T-helper 22 cell (primary cell): ENCODE data around the gene TCERG1L.

Experiments used
- DNase-seq: peaks from one replicate; pipeline ENCODE4 v3.0.0-alpha.2; 2020; ENCODE audit warnings: low read depth

The TCERG1L gene

GRCh38 chr10:131067690-131068089, 243.8 kb downstream of the TCERG1L start:
- DNase-seq: no peak

- DNase-seq: no peak
Observed at GRCh38 chr10:131065673-131066305, 245.7 kb downstream of the TCERG1L start.

GRCh38 chr10:131063311-131063710, 248.2 kb downstream of the TCERG1L start:
- DNase-seq: no peak

- no peak for DNase-seq
Observed at GRCh38 chr10:131062621-131063260, 248.8 kb downstream of the TCERG1L start.

- DNase-seq: no peak
Observed at GRCh38 chr10:131061216-131061615, 250.3 kb downstream of the TCERG1L start.

GRCh38 chr10:131059881-131060280, 251.6 kb downstream of the TCERG1L start:
- no peak for DNase-seq

GRCh38 chr10:131058799-131059198, 252.7 kb downstream of the TCERG1L start:
- DNase-seq: no peak

- DNase-seq: no peak
Observed at GRCh38 chr10:131056781-131057180, 254.7 kb downstream of the TCERG1L start.

GRCh38 chr10:131056091-131056579, 255.4 kb downstream of the TCERG1L start:
- no peak for DNase-seq

GRCh38 chr10:131055437-131055836, 256.1 kb downstream of the TCERG1L start:
- no peak for DNase-seq

GRCh38 chr10:131053192-131053591, 258.3 kb downstream of the TCERG1L start:
- DNase-seq: no peak

- DNase-seq: no peak
Observed at GRCh38 chr10:131050162-131050766, 261.3 kb downstream of the TCERG1L start.

GRCh38 chr10:131049016-131049415, 262.5 kb downstream of the TCERG1L start:
- DNase-seq: no peak

- no peak for DNase-seq
Observed at GRCh38 chr10:131048606-131049005, 262.9 kb downstream of the TCERG1L start.

GRCh38 chr10:131047501-131047900, 264.0 kb downstream of the TCERG1L start:
- no peak for DNase-seq

GRCh38 chr10:131046194-131046593, 265.3 kb downstream of the TCERG1L start:
- no peak for DNase-seq

- DNase-seq: no peak
Observed at GRCh38 chr10:131044379-131045111, 267.0 kb downstream of the TCERG1L start.

- DNase-seq: no peak
Observed at GRCh38 chr10:131043039-131043691, 268.4 kb downstream of the TCERG1L start.
